ENCODE measurements around the gene MPPED2.

The MPPED2 gene

DNA sequence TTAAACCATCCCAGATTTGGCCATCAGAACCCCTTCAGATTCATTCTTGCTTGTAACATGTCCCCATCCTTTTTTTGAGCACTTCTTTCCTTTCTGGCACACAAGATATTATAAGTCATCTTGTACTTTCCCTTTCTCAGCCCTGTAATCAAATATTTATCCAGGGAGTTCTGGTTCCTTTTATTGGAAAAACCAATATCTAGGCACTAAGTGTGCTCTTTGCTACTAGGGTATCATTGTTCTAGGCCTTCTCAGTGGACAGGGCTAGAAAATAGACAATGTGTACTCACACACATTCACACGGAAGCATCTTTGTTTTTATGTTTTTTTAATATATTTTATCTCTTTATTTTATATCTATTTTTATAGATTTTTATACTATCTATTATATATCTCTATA, 216.0 kb downstream of the MPPED2 start:
- no peak for TF ChIP-seq SIN3A (IDR thresholded peaks at IDR 0.05; ENCODE audit: borderline replicate concordance, insufficient read depth, low read length)
- TF ChIP-seq, protein P1, sequence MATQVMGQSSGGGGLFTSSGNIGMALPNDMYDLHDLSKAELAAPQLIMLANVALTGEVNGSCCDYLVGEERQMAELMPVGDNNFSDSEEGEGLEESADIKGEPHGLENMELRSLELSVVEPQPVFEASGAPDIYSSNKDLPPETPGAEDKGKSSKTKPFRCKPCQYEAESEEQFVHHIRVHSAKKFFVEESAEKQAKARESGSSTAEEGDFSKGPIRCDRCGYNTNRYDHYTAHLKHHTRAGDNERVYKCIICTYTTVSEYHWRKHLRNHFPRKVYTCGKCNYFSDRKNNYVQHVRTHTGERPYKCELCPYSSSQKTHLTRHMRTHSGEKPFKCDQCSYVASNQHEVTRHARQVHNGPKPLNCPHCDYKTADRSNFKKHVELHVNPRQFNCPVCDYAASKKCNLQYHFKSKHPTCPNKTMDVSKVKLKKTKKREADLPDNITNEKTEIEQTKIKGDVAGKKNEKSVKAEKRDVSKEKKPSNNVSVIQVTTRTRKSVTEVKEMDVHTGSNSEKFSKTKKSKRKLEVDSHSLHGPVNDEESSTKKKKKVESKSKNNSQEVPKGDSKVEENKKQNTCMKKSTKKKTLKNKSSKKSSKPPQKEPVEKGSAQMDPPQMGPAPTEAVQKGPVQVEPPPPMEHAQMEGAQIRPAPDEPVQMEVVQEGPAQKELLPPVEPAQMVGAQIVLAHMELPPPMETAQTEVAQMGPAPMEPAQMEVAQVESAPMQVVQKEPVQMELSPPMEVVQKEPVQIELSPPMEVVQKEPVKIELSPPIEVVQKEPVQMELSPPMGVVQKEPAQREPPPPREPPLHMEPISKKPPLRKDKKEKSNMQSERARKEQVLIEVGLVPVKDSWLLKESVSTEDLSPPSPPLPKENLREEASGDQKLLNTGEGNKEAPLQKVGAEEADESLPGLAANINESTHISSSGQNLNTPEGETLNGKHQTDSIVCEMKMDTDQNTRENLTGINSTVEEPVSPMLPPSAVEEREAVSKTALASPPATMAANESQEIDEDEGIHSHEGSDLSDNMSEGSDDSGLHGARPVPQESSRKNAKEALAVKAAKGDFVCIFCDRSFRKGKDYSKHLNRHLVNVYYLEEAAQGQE (IDR thresholded peaks at IDR 0.05; ENCODE audit: insufficient read depth in 1 of 2, low read depth in 2 of 2, low read length in 2 of 2) = no peak

DNA sequence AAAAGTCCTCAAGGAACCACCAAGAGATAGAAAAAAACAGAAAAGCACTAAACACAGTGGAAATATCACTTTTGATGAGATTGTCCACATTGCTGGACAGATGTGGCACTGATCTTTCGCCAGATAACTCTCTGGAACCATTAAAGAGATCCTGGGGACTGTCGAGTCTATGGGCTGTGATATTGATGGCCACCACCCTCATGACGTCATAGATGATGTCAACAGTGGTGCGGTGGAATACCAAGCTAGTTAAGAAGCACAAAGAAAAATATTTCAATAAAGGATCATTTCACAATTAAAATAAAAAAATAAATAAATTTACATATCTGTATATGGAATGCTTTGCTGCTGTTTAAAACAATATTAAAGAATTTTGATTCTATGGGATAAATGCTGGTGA, 217.8 kb downstream of the MPPED2 start:
- TF ChIP-seq TAF1 (IDR thresholded peaks at IDR 0.05; ENCODE audit: borderline replicate concordance, insufficient read depth, low read length) = no peak
- no peak for TF ChIP-seq FOXP2 (optimal IDR thresholded peaks at IDR 0.05; ENCODE audit: borderline replicate concordance, extremely low read depth, extremely low read length, insufficient read depth)
- no peak for TF ChIP-seq SIN3A (IDR thresholded peaks at IDR 0.05; ENCODE audit: borderline replicate concordance, insufficient read depth, low read length)
- no peak for TF ChIP-seq POLR2AphosphoS5 (IDR thresholded peaks at IDR 0.05; ENCODE audit: low read depth, low read length)
- TF ChIP-seq, protein P1 (IDR thresholded peaks at IDR 0.05; ENCODE audit: insufficient read depth in 1 of 2, low read depth in 2 of 2, low read length in 2 of 2) = no peak

DNA sequence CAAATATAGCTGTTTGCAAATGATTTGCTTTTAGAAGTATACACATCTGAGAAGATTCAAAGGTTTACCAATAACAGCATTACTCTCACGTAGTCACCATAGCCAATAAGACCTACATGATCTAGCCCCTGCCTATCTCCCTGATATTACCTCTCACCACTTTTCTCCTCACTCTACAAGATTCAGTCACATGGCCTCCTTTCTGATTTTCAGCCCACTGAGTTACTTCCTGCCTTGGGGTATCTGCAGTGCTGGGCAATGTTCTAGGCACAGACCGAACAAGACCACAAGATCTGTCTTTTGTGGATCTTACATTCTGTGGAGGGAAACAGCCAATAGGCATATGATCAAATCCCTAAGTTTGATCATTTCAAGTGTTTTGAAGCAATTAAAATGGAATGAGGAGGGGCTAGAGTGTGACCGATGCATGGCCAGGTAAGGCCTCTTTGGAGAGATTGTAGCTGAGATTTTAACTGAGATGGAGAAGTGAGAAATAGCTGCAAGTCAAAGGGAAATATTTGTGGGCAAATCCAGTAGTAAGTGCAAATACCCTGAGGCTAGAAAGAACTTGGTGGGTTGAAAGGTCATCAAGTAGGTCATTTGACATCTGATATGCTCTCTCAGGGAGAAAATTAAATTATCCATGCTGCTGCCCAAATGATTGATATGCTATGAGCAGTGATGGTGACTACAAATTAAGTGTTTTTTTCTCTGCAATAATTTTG, 220.2 kb downstream of the MPPED2 start:
- TF ChIP-seq FOXP2 (optimal IDR thresholded peaks at IDR 0.05; ENCODE audit: borderline replicate concordance, extremely low read depth, extremely low read length, insufficient read depth) (no peak), SIN3A (IDR thresholded peaks at IDR 0.05; ENCODE audit: borderline replicate concordance, insufficient read depth, low read length) (no peak), TAF1 (IDR thresholded peaks at IDR 0.05; ENCODE audit: borderline replicate concordance, insufficient read depth, low read length) (no peak), POLR2AphosphoS5 (IDR thresholded peaks at IDR 0.05; ENCODE audit: low read depth, low read length) (no peak)
- TF ChIP-seq, protein P1 (IDR thresholded peaks at IDR 0.05; ENCODE audit: insufficient read depth in 1 of 2, low read depth in 2 of 2, low read length in 2 of 2) = no peak

DNA sequence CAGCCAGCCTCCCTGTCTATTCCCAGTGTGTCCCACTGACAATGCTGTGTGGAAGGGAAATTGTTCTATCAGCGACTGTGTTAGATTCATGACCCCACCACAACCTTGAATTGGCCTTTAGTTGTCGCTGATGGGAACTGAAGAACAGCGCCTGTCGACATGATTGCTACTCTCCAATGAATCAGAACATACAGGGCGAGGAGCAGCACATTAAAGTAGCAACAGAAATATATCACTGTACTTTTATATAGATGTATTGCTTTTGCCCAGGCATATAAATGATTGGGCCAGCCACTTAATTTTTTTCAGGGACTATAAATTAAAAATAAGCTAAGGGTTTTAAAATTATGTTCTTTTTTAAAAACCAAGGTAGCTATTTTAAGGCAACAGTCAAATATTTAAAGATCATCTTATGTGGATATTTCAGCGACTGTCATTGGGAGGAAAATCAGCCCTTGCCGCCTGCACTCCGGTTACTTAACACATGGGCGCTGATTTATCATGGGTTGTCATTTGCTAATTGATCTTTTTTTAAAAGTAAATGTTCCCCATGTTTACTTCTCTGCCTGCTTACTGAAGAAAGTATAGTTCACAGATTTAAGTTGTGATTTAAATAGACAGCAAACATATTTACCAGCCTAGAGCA, 221.2 kb downstream of the MPPED2 start:
- TF ChIP-seq POLR2AphosphoS5 (IDR thresholded peaks at IDR 0.05; ENCODE audit: low read depth, low read length) (no peak), FOXP2 (optimal IDR thresholded peaks at IDR 0.05; ENCODE audit: borderline replicate concordance, extremely low read depth, extremely low read length, insufficient read depth) (no peak), TAF1 (IDR thresholded peaks at IDR 0.05; ENCODE audit: borderline replicate concordance, insufficient read depth, low read length) (no peak), SIN3A (IDR thresholded peaks at IDR 0.05; ENCODE audit: borderline replicate concordance, insufficient read depth, low read length) (no peak)
- TF ChIP-seq, protein P1 (IDR thresholded peaks at IDR 0.05; ENCODE audit: insufficient read depth in 1 of 2, low read depth in 2 of 2, low read length in 2 of 2) = no peak

All from PFSK-1 (cell line).